ENCODE results near the gene TLCD5. TPM values are rescaled to one million over a fixed set of nuclear protein-coding genes. Genes with fewer than 3 reads are reported as not detected.
A peak's percentile ranks its signal among the peaks of the same experiment; 100 is the strongest.

Gene TLCD5
- total RNA-seq, 1 donor from 2014 or later, result 11.6 TPM

DNA sequence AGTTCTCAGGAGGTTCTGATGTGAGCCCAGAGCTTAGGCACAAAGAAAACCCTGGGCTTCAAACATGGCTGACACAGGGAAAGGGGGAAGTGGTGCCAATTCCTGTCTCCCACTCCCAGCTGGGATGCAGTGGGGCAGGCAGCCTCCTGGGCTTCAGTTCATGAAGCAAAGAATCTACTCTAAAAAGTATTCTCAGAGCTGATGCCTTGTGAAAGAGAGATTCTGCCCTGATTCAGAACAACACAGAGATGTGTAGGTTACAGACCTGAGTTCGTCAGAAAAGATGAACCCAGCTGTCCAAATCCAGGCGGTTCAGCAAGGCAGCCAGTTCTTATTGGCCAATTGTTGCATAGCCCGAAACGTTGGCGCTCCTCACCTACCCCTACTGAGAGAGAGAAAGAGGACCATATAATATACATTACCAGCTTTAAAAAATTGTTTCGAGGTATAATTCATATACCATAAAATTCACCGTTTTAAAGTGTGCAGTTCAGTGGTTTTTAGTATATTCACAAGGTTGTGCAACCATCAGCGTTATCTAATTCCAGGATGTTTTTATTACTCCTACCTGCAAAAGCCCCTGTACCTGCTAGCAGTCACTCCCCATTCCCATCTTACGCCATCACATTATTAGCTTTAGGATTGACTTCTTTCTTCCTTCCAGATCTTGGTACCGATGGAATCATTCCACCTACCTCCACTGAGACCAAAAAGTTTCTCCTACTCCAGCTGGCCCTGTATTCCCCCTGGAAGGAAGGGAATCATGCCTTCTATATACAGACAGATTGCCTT lies 7.2 kb upstream of the TLCD5 start:
- Mint-ChIP-seq H3K36me3 (no peaks in the 10 kb centered on the region), H3K4me1 (ENCODE audit: unreplicated experiment) (peaks cover 14% of the 10 kb centered on the region), H3K27ac (peak overlapping the region; percentile 96), H3K4me3 (peak overlapping the region; percentile 59), H3K9me3 (no peaks in the 10 kb centered on the region), H3K27me3 (peaks cover 3% of the 10 kb centered on the region)
- no peak for DNase-seq (ENCODE audit: extremely low spot score, unreplicated experiment)
- TF ChIP-seq, protein P1, sequence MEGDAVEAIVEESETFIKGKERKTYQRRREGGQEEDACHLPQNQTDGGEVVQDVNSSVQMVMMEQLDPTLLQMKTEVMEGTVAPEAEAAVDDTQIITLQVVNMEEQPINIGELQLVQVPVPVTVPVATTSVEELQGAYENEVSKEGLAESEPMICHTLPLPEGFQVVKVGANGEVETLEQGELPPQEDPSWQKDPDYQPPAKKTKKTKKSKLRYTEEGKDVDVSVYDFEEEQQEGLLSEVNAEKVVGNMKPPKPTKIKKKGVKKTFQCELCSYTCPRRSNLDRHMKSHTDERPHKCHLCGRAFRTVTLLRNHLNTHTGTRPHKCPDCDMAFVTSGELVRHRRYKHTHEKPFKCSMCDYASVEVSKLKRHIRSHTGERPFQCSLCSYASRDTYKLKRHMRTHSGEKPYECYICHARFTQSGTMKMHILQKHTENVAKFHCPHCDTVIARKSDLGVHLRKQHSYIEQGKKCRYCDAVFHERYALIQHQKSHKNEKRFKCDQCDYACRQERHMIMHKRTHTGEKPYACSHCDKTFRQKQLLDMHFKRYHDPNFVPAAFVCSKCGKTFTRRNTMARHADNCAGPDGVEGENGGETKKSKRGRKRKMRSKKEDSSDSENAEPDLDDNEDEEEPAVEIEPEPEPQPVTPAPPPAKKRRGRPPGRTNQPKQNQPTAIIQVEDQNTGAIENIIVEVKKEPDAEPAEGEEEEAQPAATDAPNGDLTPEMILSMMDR (conservative IDR thresholded peaks at IDR 0.05), result no peak

DNA sequence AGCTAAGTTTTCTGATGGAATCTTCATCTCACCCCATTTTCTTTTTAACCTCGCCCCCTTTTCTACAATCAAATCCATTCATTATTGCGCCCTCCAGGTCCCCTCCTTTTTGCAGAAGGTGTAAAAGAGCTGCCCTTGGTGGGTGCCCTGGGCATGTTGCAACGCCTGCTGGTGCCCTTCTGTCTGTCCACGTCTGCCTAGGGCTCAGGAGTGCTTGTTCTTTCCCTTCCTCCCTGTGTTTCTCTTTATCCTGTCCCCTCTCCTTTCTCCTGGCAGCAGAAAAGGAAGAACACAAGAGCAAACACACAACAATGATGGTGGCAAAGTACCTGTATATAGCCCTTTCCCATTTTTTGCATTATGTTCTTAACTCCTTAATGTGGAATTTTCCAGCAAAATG lies 6.2 kb upstream of the TLCD5 start:
- H3K27ac Mint-ChIP-seq, result peak overlapping the region; percentile 79
- DNase-seq (ENCODE audit: extremely low spot score, unreplicated experiment), result no peak
- H3K4me1 Mint-ChIP-seq (ENCODE audit: unreplicated experiment), result peaks cover 14% of the 10 kb centered on the region
- TF ChIP-seq, protein P1 (conservative IDR thresholded peaks at IDR 0.05), result no peak
- H3K27me3 Mint-ChIP-seq, result peaks cover 3% of the 10 kb centered on the region
- H3K4me3 Mint-ChIP-seq, result no peak overlapping the region
- no peaks in the 10 kb centered on the region for H3K36me3 Mint-ChIP-seq
- H3K9me3 Mint-ChIP-seq, result no peaks in the 10 kb centered on the region

DNA sequence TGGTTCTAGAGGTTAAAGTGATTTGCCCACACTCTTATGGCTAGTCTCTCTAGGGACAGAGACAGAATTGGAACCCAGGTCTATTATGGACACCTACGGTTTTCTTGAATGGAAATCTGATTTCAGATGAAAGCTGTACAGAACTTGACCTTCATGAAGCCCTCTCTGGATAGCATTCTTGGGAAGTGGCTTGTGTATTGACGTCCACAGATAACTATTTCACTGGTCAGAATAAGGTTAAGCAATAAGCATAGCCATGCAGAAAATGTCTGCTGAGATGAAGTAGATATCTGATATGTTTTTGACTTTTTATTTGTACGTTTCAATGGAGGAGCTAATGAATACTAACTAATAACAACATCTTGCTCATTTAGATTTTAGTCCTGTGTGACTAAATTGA lies 1.1 kb downstream of the TLCD5 start:
- Mint-ChIP-seq H3K4me3 (peak overlapping the region; percentile 88), H3K9me3 (no peaks in the 10 kb centered on the region), H3K36me3 (peaks cover 9% of the 10 kb centered on the region), H3K4me1 (ENCODE audit: unreplicated experiment) (peaks cover 18% of the 10 kb centered on the region), H3K27me3 (peaks cover 10% of the 10 kb centered on the region), H3K27ac (peak overlapping the region; percentile 71)
- TF ChIP-seq, protein P1 (conservative IDR thresholded peaks at IDR 0.05), result no peak
- DNase-seq (ENCODE audit: extremely low spot score, unreplicated experiment), result no peak

DNA sequence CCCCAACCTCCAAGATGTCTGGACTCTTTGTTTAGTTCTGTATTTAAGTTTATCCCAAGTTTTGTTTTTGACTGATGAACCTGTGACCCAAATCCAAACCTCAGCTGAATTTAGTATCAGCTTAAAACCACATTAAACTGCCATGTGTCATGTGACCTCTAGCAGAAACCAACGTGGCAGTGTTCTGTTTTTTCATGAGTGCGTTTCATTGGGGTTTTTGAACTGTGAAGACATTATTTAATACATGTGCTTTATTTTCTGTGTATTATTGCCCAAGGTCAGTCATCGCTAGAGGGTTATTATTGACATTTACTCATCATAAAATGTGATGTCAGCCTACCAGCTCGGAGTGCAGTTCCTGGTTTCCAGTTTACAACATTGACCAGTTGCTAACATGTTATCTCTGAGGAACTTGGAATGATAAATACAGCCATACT lies 1.8 kb downstream of the TLCD5 start:
- Mint-ChIP-seq H3K9me3 (no peaks in the 10 kb centered on the region), H3K4me3 (peak overlapping the region; percentile 88), H3K36me3 (peaks cover 9% of the 10 kb centered on the region), H3K4me1 (ENCODE audit: unreplicated experiment) (peaks cover 22% of the 10 kb centered on the region), H3K27me3 (peaks cover 10% of the 10 kb centered on the region), H3K27ac (no peak overlapping the region)
- TF ChIP-seq, protein P1 (conservative IDR thresholded peaks at IDR 0.05), result no peak
- no peak for DNase-seq (ENCODE audit: extremely low spot score, unreplicated experiment)

DNA sequence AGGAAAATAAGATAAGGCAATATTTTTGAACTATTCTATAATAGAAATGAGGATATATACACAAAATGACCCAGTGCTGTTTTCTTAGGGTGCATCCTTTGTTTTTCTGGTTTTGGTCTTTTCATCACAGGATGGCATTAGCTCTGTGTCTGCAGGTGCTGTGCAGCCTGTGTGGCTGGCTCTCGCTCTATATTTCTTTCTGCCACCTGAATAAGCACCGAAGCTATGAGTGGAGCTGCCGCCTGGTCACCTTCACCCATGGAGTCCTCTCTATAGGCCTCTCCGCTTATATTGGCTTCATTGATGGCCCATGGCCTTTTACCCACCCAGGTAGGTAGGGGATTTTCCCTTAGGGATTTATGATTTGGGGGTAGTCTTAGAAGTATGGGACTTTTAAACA lies 2.2 kb downstream of the TLCD5 start:
- H3K27me3 Mint-ChIP-seq, result peaks cover 10% of the 10 kb centered on the region
- H3K4me1 Mint-ChIP-seq (ENCODE audit: unreplicated experiment), result peaks cover 23% of the 10 kb centered on the region
- DNase-seq (ENCODE audit: extremely low spot score, unreplicated experiment), result no peak
- no peak overlapping the region for H3K27ac Mint-ChIP-seq
- peaks cover 9% of the 10 kb centered on the region for H3K36me3 Mint-ChIP-seq
- no peaks in the 10 kb centered on the region for H3K9me3 Mint-ChIP-seq
- TF ChIP-seq, protein P1 (conservative IDR thresholded peaks at IDR 0.05), result no peak
- H3K4me3 Mint-ChIP-seq, result peak overlapping the region; percentile 33
